HEK293T (cell line): ENCODE results near the gene PPM1H.

Source experiments
- CTCF ChIA-PET: fragments of 350-600 bp; formaldehyde crosslinking; extraction: SDS; loops from one replicate; lab custom pipeline; 2021; ENCODE audit warnings: antibody characterized with exemption, inconsistent platforms; lab: Yijun Ruan, JAX
- POLR2A ChIA-PET: fragments of 350-600 bp; formaldehyde crosslinking; extraction: SDS; loops from one replicate; lab custom pipeline; 2020; ENCODE audit warnings: antibody characterized with exemption, inconsistent platforms; lab: Yijun Ruan, JAX
- DNase-seq: peaks from one replicate; pipeline ENCODE4 v3.0.0; 2012; ENCODE audit warnings: mixed read lengths; ENCODE audit errors: extremely low spot score
- ARNT ChIP-seq: fragments of 450-650 bp; IDR thresholded peaks from 2 replicates; pipeline ENCODE4 v1.6.1; 2017; ENCODE audit warnings: mild to moderate bottlenecking
- BHLHE40 ChIP-seq: fragments of 450-650 bp; IDR thresholded peaks from 2 replicates; pipeline ENCODE4 v1.6.1; 2016; ENCODE audit warnings: mild to moderate bottlenecking, moderate library complexity, borderline replicate concordance
- CTBP1 ChIP-seq: fragments of 450-650 bp; IDR thresholded peaks from 2 replicates; pipeline ENCODE4 v1.6.1; 2016; ENCODE audit warnings: borderline replicate concordance
- ELF4 ChIP-seq: fragments of 450-650 bp; IDR thresholded peaks from 2 replicates; pipeline ENCODE4 v1.6.1; 2017; ENCODE audit warnings: antibody characterized with exemption
- FOXA1 ChIP-seq: fragments of 450-650 bp; IDR thresholded peaks from 2 replicates; pipeline ENCODE4 v1.6.1; 2016; ENCODE audit warnings: mild to moderate bottlenecking
- FOXK2 ChIP-seq: fragments of 450-650 bp; IDR thresholded peaks from 2 replicates; pipeline ENCODE4 v1.6.1; 2016; ENCODE audit warnings: mild to moderate bottlenecking
- FOXM1 ChIP-seq: fragments of 450-650 bp; IDR thresholded peaks from 2 replicates; pipeline ENCODE4 v1.6.1; 2017; ENCODE audit warnings: mild to moderate bottlenecking, borderline replicate concordance
- HDGF ChIP-seq: fragments of 450-650 bp; IDR thresholded peaks from 2 replicates; pipeline ENCODE4 v1.6.1; 2017; ENCODE audit warnings: antibody characterized with exemption, borderline replicate concordance
- L3MBTL2 ChIP-seq: fragments of 450-650 bp; conservative IDR thresholded peaks from 2 replicates; pipeline ENCODE4 v1.6.1; 2016; ENCODE audit warnings: mild to moderate bottlenecking
- LEF1 ChIP-seq: fragments of 450-650 bp; IDR thresholded peaks from 2 replicates; pipeline ENCODE4 v1.6.1; 2017; ENCODE audit warnings: mild to moderate bottlenecking, borderline replicate concordance
- NFRKB ChIP-seq: fragments of 450-650 bp; IDR thresholded peaks from 2 replicates; pipeline ENCODE4 v1.6.1; 2016; ENCODE audit warnings: mild to moderate bottlenecking, moderate library complexity
- SP1 ChIP-seq: fragments of 450-650 bp; IDR thresholded peaks from 2 replicates; pipeline ENCODE4 v1.6.1; 2017
- SUZ12 ChIP-seq: fragments of 450-650 bp; IDR thresholded peaks from 2 replicates; pipeline ENCODE4 v1.6.1; 2016; ENCODE audit warnings: mild to moderate bottlenecking
- TARDBP ChIP-seq: fragments of 450-650 bp; IDR thresholded peaks from 2 replicates; pipeline ENCODE4 v1.6.1; 2016
- ZNF384 ChIP-seq: fragments of 450-650 bp; IDR thresholded peaks from 2 replicates; pipeline ENCODE4 v1.6.1; 2016
- TF ChIP-seq, protein P1 (sequence below): fragments of 450-650 bp; IDR thresholded peaks from 2 replicates; pipeline ENCODE4 v1.6.1; 2016

Gene PPM1H

GRCh38 chr12:62714774-62715721 is 219.9 kb downstream of the PPM1H start:
- no peak for TF ChIP-seq ARNT
- TF ChIP-seq FOXK2 = no peak
- no peak for TF ChIP-seq CTBP1
- no peak for TF ChIP-seq HDGF
- TF ChIP-seq LEF1 = no peak
- no peak for TF ChIP-seq ZNF384
- TF ChIP-seq, protein P1, sequence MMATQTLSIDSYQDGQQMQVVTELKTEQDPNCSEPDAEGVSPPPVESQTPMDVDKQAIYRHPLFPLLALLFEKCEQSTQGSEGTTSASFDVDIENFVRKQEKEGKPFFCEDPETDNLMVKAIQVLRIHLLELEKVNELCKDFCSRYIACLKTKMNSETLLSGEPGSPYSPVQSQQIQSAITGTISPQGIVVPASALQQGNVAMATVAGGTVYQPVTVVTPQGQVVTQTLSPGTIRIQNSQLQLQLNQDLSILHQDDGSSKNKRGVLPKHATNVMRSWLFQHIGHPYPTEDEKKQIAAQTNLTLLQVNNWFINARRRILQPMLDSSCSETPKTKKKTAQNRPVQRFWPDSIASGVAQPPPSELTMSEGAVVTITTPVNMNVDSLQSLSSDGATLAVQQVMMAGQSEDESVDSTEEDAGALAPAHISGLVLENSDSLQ = no peak
- no peak for TF ChIP-seq TARDBP
- no peak for TF ChIP-seq L3MBTL2
- TF ChIP-seq BHLHE40 = no peak
- no peak for TF ChIP-seq FOXA1
- TF ChIP-seq FOXM1 = no peak
- no peak for TF ChIP-seq NFRKB
- no peak for TF ChIP-seq SUZ12
- DNase-seq = no peak
- CTCF ChIA-PET = no interaction called here
- POLR2A ChIA-PET = no interaction called here

DNA sequence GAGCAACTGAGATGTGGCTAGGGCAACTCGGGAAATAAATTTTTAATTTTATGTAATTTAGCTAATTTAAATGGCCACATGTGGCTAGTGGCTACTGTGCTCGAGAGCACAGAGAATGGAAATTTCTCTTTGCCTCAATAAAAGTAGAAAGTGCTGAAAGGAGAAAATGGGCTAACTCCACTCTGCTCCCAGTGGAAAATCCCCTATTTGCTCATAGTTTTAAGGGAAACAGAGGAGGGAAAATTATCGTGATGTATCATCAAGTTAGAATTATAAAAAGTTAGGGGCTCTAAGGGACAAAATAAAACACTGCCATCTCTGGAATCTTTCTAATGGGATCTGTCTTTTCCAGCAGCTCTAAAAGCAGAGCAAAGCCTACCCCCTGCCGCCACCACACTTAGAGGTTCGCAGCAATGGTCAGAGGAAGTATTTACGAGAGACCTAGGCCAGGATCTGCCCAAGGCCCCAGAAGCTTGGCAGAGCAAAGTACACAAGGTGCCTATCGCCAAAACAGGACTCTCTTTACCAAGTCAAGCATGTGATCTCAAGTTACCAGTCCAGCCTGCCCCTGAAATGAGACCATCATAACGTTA is 220.7 kb downstream of the PPM1H start:
- ChIA-PET CTCF (no interaction called here), POLR2A (no interaction called here)
- DNase-seq = no peak
- TF ChIP-seq LEF1 (no peak), TARDBP (no peak), BHLHE40 (no peak), SP1 (no peak), CTBP1 (no peak), ELF4 (no peak), FOXM1 (no peak), SUZ12 (no peak), ZNF384 (no peak), L3MBTL2 (no peak), NFRKB (no peak), HDGF (no peak), FOXK2 (no peak), ARNT (no peak), FOXA1 (no peak)
- TF ChIP-seq, protein P1 = no peak

DNA sequence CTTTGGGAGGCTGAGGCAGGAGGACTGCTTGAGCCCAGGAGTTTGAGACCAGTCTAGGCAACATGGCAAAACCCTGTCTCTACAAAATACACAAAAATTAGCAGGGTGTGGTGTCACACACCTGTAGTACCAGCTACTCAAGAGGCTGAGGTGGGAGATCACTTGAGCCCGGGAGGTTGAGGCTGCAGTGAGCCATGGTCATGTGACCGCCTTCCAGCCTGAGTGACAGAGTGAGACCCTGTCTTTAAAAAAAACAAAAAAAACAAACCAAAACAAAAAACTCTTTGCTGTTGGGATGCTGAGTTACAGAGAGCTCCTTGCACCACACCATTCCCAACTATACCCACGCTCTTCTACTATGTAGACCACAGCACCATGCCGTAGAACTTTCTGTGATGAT is 221.2 kb downstream of the PPM1H start:
- CTCF ChIA-PET = interaction anchor here (0.5 kb wide), 1 partner anchor 10 kb away, joined by 4 read pairs; no protein-coding TSS in a partner anchor
- POLR2A ChIA-PET = no interaction called here
- no peak for DNase-seq
- no peak for TF ChIP-seq SUZ12
- TF ChIP-seq ZNF384 = no peak
- TF ChIP-seq ARNT = no peak
- no peak for TF ChIP-seq FOXA1
- TF ChIP-seq SP1 = no peak
- TF ChIP-seq L3MBTL2 = no peak
- no peak for TF ChIP-seq FOXK2
- no peak for TF ChIP-seq HDGF
- TF ChIP-seq LEF1 = no peak

- POLR2A ChIA-PET = no interaction called here
- DNase-seq = no peak
- TF ChIP-seq ARNT (no peak), BHLHE40 (no peak), L3MBTL2 (no peak), LEF1 (no peak), ZNF384 (no peak), SUZ12 (no peak), TARDBP (no peak), FOXM1 (no peak), FOXA1 (no peak), FOXK2 (no peak), CTBP1 (no peak), ELF4 (no peak), SP1 (no peak), NFRKB (no peak), HDGF (no peak)
- TF ChIP-seq, protein P1 = no peak
- CTCF ChIA-PET = interaction anchor here (0.5 to 0.7 kb wide), 2 partner anchors 9 to 216 kb away, joined by 3 to 4 read pairs; no protein-coding TSS in a partner anchor
Observed at GRCh38 chr12:62712681-62713573, 222.0 kb downstream of the PPM1H start.

DNA sequence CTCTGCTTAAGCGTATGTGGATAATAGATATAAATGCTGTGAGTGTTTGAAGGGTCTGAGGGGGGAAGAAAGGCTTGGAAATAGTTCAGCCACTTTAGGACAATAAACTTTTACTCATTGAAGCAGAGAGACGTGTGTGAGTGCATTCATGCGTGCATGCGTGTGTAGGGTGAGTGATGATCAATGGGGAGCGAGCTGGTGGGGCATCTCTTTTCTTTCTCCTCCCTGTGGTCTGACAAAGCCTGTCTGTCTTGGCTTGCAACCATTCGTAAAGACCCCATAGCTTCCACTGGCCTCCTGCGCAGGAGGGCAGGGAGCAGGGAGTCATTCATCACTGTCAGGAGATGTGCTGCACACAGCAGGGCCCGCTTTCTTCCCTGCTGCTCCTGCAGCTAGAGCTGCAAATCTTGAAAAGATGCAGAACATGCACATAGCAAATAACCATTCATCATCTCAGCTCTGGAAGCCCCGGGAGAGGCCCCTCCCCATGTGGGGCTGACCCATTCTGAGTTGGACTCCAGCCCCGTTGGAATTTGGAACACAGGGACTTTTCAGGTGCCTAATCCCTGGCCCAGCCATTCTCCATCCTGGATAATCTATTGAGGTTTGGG is 223.2 kb downstream of the PPM1H start:
- DNase-seq = no peak
- TF ChIP-seq, protein P1 = peak; percentile 87
- TF ChIP-seq FOXK2 = no peak
- CTCF ChIA-PET = interaction anchor here (0.5 kb wide), 1 partner anchor 620 kb away, joined by 3 read pairs; no protein-coding TSS in a partner anchor
- POLR2A ChIA-PET = no interaction called here
